Measurements from ENCODE around the gene GLI3.
"Not testable (repeated sequence)": the region's sequence is repeated elsewhere in the genome, so short reads cannot be mapped to it uniquely, and the experiment has no call there.

GLI3 gene

GRCh38 chr7:42210333-42210732 lies 26.7 kb downstream of the GLI3 start:
- no peak for DNase-seq

DNA sequence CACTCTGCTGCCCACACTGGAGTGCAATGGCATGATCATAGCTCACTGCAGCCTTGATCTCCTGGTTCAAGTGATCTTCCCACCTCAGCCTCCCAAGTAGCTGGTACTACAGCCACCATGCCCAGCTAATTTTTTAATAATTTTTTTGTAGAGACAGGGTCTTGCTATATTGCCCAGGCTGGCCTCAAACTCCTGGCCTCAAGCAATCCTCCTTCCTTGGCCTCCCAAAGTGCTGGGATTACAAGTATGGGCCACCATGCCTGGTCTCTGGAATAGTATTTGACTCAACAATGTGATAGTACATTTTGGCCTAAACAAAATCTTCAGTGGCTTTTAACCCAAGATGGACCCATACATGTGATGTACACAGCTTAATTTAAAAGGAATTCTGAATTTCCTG lies 27.9 kb downstream of the GLI3 start:
- DNase-seq = not testable (repeated sequence)

- DNase-seq = no peak
Measured at GRCh38 chr7:42208572-42208971, 28.4 kb downstream of the GLI3 start.

DNA sequence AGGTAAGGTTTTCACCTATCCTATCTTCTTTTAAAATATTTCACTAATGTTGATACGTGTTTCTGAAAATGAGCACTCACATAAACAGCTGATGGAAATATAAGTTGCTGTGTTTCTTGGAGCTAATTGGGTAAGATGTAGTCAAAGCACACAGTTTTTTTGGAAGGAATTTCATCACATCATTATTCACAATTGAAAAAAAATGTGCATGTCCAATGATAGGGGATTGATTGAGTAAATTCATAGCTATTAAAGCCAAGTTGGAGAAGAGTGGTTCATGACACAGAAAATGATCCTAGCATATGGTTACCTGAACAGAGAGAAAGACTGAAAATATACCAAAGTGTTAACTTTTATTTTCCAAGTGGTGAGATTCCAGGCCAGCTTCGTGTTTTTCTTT lies 29.6 kb downstream of the GLI3 start:
- DNase-seq = no peak

- DNase-seq = no peak
Measured at GRCh38 chr7:42203336-42203735, 33.7 kb downstream of the GLI3 start.

- DNase-seq = no peak
Measured at GRCh38 chr7:42202601-42203000, 34.4 kb downstream of the GLI3 start.

DNA sequence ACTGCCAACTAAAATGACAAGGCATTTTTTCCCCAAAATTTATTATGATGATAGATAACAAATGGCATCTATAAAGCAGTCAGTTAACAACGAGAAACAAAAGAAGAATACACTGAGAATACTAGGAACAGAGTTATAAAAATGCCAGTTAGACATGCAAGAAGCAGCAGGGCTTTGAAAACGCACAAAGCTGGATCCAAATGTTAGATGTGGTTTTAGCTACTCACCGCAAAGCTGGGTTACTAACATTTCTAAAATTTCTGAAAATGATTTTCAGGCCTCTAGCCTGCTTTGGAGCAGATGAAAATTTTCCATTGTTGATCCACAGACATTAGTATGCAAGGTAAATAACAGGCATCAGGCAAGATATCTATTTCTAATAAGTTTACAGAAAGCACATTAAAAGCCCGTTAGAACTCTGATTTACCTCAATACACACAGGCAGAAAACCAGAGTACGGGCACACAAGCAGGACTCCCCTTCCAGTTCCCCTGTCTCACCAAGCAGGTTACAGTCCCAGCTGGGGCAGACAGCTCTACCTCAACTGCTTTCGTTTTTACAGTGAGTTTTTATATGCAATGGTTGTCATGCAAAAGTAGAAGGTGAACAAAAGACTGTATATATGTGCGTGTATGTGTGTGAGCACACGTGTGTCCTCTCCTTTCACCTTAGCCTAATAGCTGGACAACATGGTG lies 37.9 kb downstream of the GLI3 start:
- no peak for DNase-seq

- DNase-seq = no peak
Measured at GRCh38 chr7:42198296-42198695, 38.7 kb downstream of the GLI3 start.

DNA sequence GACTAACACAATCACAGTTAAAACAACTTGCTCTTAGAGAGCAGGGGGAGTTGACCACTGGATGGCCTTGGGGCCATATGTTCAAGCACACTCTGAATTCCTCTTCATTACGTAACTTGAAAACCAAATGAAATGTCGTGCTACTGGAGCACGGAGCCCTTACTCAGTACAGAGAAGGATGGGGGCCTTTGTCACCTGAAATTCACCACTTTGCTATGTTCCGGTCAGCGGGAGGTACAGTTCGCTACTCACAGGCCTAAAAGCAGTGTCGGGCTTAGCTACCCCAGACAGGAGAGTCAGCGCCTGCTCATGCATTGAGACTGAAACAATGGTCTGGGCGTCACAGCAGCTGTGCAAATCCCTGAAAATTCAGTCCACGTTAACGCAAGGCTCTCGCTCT lies 39.6 kb downstream of the GLI3 start:
- DNase-seq = peak; percentile 1

DNA sequence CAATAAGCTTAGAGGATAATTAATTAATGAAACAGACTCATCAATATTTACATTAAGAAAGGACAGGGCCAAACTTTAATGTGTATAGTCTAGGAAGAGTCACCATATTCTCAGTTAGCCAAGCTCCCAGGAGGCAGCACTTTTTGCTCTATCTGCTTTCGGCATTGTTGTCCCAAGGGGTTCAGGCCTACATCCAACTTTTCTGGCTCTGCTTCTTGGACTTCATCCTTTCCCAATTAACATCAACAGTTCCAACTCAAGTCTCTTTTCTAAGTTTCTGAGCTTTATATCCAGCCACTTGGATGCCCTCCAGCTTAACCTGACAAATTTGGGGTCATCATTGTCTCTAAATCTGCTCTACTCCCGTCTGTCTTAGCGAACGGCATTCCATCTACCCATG lies 42.8 kb downstream of the GLI3 start:
- no peak for DNase-seq

GRCh38 chr7:42193471-42194129 lies 43.4 kb downstream of the GLI3 start:
- DNase-seq = no peak

- no peak for DNase-seq
Measured at GRCh38 chr7:42192851-42193461, 44.1 kb downstream of the GLI3 start.

- DNase-seq = no peak
Measured at GRCh38 chr7:42192066-42192465, 44.9 kb downstream of the GLI3 start.

DNA sequence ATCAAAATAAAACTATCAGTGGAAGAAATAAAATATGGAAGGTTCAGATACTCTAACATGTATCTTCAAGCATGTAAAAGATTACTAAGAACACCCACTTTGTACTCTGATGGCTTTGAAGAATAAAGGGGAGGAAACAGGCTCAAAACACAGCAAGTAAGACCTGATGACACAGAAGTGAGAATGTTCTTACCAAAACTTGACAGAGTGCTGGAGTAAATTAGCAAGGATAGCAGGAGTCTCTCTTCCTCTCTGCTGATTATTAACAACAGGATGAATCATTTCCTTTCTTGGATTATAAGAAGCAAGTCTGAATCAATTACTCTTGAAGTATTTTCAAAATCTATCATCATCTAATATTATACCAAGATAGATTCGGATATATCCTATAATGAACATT lies 47.5 kb downstream of the GLI3 start:
- DNase-seq = peak; percentile 75

DNA sequence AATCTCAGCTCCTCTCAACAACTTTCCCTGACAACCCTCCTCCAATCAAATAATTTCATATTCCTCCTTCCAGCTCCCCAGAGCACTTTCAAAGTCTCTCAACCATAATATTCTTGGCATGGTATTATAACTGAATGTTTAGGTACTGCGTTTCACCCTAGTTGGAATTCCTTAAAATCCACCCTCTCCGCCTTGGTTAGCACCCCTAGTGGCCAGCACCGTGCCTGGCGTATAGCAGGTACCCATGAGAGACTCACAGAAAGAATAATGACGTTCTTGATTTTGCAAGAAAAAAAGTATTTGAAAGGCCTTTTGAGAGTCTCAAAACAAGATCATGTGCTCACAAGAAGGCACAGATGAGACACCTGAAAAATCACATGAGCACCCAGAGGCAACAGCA lies 50.9 kb downstream of the GLI3 start:
- no peak for DNase-seq

DNA sequence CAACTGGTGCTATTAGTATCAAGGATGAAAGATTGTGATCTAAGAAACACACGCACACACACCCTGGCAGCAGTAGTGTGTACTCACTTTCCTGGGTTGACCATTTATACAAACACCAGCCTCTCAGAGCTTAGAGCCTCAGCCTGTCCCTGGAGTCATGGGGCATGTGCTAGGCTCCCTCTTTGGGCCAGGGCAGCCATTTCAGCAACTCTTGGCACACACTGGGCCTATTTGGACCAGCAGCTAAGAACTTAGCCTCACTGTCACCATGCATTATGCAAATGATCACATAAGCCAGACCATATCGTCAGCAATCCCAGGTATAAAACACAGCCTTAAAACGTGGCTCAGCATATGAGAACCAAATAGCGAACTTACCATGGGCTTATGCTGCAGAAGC lies 51.3 kb downstream of the GLI3 start:
- DNase-seq = no peak

DNA sequence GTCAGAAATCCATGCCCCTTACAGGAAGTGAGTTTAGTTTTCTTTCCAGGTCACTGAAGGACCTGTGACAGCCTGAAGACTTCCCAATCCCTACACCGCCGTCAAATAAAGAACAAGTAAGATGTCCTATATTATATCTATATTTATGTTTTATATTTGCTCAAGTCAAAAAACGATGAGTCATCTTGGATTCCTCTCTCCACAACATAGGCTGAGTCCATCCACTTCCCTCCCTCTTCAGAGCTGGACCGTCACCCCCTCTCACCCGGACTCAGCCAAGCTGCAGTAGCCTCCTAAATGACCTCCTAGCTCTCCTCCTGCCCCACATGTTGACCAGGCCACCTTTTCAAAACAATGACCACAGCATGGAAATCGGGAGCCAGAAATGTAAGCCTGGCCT lies 53.5 kb downstream of the GLI3 start:
- no peak for DNase-seq

- DNase-seq = no peak
Measured at GRCh38 chr7:42181566-42181965, 55.4 kb downstream of the GLI3 start.

GRCh38 chr7:42180806-42181205 lies 56.2 kb downstream of the GLI3 start:
- DNase-seq = no peak

GRCh38 chr7:42176724-42177101 lies 60.3 kb downstream of the GLI3 start:
- DNase-seq = no peak

GRCh38 chr7:42175834-42176723 lies 60.9 kb downstream of the GLI3 start:
- no peak for DNase-seq

GRCh38 chr7:42174391-42174912 lies 62.6 kb downstream of the GLI3 start:
- DNase-seq = peak; percentile 29

- DNase-seq = no peak
Measured at GRCh38 chr7:42170724-42171123, 66.3 kb downstream of the GLI3 start.

All from kidney glomerular epithelial cell (primary cell).